HFF-Myc (cell line): ENCODE measurements around the gene TBC1D22A.

Experiments
- DNase-seq: peaks from one replicate; pipeline ENCODE4 v3.0.0-alpha.2; 2011; ENCODE audit warnings: low read depth; ENCODE audit errors: extremely low read depth
- H3K4me3 ChIP-seq: replicated peaks from 2 replicates; pipeline ENCODE4 v1.5.1; 2011; ENCODE audit warnings: low read depth, mild to moderate bottlenecking, control low read depth, low read length
- CTCF ChIP-seq: IDR thresholded peaks from 2 replicates; pipeline ENCODE4 v1.5.1; 2012; ENCODE audit warnings: mild to moderate bottlenecking, low read depth, low read length, control low read depth; ENCODE audit errors: missing control alignments

The TBC1D22A gene

GRCh38 chr22:47192651-47193437 lies 430.4 kb downstream of the TBC1D22A start:
- DNase-seq = no peak
- no peak overlapping the region for H3K4me3 ChIP-seq
- TF ChIP-seq CTCF = no peak

GRCh38 chr22:47193606-47194329 lies 431.3 kb downstream of the TBC1D22A start:
- TF ChIP-seq CTCF = no peak
- DNase-seq = no peak
- no peak overlapping the region for H3K4me3 ChIP-seq

- no peak for TF ChIP-seq CTCF
- no peak overlapping the region for H3K4me3 ChIP-seq
- DNase-seq = no peak
Measured at GRCh38 chr22:47194476-47195155, 432.2 kb downstream of the TBC1D22A start.

- no peak for DNase-seq
- TF ChIP-seq CTCF = no peak
- H3K4me3 ChIP-seq = no peak overlapping the region
Measured at GRCh38 chr22:47195156-47195483, 432.7 kb downstream of the TBC1D22A start.

GRCh38 chr22:47195484-47196165 lies 433.2 kb downstream of the TBC1D22A start:
- no peak for TF ChIP-seq CTCF
- no peak overlapping the region for H3K4me3 ChIP-seq
- DNase-seq = no peak

- no peak for DNase-seq
- no peak for TF ChIP-seq CTCF
- H3K4me3 ChIP-seq = no peak overlapping the region
Measured at GRCh38 chr22:47196166-47196849, 433.9 kb downstream of the TBC1D22A start.
